HG03378 (cell line): ENCODE results near the gene SLC6A19.
"Not testable (repeated sequence)": the region's sequence is repeated elsewhere in the genome, so short reads cannot be mapped to it uniquely, and the experiment has no call there.

Experiments
- ATAC-seq: cut with Tn5 transposase; IDR thresholded peaks from one replicate; pipeline ENCODE4 v1.9.1; 2021; ENCODE audit warnings: mild to moderate bottlenecking, moderate library complexity; ENCODE audit not compliant: unreplicated experiment

SLC6A19 gene

DNA sequence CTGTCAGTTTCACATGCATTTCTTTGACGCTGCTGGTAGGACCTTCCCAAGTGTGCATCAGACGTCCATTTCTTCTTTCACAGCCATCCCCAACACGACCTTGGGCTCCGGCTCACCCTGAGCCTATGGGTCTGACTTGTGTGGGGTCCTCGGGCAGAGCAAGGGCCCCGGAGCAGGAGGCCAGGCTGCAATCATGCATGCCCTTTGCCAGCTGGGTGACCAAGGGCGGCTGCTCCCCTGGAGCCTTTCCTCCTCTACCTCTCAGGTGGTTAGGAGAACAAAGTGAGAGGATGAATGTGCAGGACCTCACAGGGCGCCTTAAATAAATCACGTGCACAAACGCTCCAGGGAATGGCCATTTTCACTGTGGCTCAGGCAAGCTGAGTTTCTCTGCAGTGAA is 60.2 kb downstream of the SLC6A19 start:
- no peak for ATAC-seq

DNA sequence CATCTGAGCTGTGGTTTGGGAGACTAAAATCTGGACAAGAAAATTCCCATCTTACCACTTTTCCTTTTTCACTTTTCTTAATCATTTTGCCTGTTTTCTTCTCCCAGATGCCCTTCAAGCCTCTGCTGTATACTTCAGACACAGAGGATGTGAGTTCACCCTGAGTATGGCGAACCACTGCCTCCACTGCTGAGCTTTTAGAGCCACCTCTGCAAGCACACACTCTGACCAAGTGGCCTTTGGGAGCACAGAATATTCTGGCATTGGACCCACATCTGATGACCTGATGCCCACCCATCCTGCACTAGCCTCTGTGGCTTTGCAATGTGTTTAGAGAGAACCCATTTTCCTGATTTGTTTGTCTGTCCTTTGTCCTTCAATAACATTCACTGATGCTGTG is 61.0 kb downstream of the SLC6A19 start:
- no peak for ATAC-seq

DNA sequence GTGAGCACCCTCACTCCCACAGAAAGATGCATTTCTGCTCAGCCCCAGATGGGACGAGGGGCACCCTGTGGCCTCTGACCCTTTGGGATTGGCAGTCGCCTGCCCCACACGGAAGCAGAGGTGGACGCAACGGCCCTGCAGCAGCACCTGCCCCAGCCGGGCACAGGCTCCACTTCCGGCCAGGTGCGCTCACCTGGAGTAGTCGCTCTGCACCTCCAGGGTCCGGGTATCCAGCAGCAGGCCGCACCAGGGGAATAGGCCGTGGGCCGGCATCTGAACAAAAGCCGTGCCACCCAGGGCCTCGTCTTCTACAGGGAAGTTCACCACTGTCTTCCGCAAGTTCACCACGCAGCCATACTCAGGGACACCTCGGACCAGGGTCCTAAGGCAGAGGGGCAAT is 62.8 kb downstream of the SLC6A19 start:
- no peak for ATAC-seq

DNA sequence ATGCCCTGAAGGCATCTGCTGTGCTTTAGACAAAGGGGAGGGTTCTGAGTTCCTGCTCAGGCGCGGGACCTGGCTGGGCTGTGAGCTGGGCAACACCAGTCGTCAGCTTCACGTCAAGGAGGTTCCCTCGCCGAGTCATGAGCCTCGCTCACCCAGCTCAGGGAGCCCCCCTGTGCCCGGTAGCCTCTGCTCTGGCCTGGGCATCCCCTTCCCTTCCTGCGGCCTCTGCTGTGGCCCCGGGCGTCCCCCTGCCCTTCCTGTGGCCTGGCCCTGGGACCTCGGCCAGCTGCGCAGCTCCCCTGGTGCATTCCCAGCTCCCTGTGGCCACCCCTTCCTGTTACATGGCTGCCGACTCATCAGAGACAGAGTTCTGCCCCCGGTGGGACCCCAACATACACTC is 63.6 kb downstream of the SLC6A19 start:
- ATAC-seq = no peak

DNA sequence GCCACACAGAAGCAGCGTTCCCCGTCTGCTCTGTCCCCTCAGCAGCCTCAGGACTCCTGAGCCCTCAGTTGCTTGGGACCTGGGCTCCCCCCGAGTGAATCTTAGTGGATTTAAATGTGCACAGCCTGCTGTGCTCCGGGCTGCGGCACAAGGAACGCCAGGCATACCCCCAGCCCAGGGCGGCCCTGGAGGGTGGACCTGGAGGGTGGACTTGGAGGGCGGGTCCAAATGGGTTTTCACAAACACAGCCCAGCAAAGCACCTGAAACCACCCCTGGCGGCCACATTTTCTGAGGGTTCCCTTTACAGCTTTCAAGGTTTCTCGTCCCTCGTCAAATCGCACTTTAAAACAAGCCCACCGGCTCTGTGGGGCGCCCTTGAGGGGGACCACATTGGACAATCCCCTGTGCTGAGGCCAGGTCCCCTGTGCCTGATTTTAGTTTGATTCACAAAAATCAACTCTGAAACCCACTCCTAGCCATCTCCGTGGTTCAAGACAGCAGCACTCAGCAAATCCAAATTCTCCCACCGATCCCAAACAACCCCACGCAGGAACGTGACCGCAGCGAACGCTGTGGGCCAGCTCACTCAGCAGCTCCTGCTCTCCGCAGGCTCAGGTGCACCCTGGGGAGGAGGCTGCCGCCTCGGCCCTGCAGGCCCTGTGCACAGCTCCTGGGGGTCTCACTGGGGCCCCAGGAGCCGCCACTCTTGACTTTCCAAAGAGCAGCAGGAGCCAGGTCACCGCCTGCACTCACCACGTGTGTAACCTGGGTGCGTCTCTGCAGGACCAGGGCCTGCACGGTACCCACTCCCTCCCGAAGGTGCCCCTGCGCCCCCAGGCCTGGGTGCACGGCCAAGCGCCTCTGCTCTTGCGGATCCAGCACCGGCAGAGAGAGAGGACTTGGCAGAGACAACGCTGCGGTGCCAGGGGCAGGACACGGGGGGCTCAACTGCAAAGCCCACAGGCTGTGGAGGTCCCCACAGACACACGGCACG is 64.4 kb downstream of the SLC6A19 start:
- ATAC-seq = no peak

DNA sequence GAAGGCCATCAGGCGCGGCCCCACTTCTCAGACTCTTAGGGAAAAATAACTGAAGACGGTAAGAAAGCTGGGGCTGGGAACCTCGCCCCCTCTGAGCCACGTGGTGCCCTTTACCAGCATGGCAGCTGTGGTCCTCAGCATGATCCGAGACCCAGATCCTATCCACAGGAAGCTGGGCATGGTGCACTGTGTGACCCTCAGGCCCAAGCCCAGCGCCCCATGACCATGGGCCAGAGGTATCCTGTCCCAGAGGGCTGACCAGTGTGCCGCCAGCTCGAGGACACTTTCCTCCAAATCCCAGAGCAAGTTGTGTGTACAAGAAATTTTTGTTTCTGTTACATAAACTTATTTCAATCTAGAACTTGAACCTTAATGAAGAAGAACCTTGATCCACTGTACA is 65.4 kb downstream of the SLC6A19 start:
- no peak for ATAC-seq

DNA sequence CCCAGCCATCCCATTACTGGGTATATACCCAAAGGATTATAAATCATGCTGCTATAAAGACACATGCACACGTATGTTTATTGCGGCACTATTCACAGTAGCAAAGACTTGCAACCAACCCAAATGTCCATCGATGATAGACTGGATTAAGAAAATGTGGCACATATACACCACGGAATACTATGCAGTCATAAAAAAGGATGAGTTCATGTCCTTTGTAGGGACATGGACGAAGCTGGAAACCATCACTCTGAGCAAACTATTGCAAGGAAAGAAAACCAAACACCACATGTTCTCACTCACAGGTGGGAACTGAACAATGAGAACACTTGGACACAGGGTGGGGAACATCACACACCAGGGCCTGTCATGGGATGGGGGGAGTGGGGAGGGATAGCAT is 66.1 kb downstream of the SLC6A19 start:
- ATAC-seq = not testable (repeated sequence)

DNA sequence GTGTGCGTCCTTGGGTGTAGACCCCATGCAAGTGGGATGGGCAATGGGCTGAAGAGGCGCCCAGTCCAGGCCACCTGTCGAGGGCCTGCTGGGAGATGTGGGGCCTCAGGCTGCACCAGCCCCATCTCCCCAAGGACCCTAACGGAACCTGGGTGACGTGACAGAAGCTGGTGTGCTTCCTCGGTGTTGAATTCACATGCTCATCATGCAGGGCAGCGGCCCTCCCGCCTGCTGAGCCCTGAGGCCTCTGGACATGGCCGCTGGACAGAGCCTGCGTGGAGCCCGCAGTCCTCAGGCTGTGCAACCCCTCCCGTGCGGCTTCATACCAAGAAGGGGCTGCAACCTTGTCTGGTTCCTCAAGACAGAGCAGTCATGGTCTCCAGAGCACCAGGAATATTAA is 66.7 kb downstream of the SLC6A19 start:
- ATAC-seq = no peak

DNA sequence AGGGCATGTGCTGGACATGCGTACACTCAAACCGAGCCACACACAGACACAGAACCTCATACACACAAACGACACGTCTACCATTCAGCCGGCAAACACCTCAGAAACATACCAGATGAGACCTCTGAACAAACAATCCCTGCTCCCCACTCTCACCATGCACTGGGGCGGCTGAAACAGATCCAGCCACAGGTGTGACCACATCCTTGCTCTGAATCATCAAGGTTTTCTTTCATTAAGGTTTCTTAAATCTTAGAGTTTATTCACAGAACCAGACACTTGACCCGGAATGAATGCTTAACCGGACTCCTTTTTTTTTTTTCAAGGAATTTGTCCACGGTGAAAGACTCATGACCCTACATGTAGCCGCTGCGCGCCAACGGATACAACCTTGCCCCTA is 67.3 kb downstream of the SLC6A19 start:
- no peak for ATAC-seq

DNA sequence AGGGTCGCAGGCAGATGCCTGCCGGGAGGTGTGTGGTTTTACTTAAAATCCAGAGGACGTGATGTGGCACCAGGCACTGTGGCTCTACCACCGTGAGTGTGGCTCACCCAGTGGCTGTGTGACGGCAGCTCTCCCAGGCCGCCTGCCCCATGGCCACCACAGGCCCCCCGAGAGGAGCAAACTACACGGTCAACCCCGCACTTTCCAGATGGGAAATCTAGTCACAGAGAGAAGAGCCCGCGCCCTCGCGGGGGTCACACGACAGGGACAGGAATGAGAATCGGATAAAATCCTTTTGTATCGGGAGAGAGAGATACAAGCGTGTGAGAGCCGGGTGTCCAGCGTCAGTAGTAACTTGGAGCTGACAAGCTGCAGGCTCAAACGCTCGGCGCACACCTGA is 69.0 kb downstream of the SLC6A19 start:
- no peak for ATAC-seq

DNA sequence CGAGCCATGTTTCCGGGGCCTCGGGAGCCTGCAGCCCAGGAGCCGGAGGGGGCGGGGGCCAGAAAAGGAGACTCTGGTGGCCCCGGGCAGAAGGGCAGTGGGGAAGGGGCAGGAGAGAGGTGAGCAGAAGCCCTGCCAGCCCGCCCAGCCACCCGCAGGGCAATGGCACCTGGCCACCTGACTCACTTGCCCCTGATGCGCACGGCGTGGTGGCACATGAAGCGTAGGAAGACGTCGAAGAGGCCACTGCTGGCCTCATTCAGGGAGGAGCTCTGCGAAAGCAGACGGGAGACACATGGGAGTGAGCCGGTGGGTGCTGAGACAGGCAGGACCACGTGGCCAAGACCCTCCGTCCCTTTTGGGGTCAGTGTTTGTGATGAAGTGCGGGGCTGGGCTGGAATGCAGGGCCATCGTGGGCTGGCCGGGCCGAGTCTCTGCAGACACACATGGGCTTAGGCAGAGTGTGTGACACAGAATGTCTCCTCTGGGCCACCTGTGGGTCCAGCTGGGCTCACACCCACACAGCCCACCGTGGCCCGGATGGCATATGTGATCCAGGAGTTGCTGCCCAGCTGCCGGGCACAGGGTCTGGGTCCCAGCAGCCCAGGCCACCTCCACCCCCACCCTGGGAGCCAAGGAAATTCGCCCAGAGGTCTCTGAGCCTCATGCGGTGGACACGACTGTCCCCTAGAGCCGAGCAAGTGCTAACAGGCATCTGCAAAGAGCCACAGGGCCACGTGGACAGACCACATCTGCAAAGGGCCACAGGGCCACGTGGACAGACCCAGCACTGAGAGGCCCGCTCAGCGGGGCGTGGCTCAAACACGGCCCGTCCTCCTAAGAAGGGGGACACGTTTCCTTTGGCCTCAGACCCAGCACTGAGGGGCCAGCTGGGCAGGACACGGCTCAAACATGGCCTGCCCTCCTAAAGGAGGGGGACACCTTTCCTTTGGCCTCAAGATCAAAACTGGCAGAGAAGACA is 69.8 kb downstream of the SLC6A19 start:
- no peak for ATAC-seq

DNA sequence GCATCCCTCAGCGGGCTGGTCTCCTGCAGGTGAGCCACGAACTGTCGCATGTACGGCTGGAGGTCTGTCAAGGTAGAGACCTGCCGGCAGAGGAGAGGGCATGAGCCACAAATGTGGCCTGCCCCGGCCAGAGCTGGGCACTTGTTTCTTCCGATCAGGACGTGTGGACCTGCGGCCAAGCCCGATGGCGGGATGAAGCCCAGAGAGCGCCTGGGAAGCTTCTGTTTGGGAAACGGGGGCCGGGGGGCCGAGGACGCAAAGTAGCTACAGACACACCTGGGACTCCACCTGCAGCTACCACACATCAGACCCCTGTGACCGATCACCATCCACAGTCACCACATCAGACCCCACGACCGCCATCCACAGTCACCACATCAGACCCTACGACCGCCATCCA is 70.8 kb downstream of the SLC6A19 start:
- ATAC-seq = no peak

DNA sequence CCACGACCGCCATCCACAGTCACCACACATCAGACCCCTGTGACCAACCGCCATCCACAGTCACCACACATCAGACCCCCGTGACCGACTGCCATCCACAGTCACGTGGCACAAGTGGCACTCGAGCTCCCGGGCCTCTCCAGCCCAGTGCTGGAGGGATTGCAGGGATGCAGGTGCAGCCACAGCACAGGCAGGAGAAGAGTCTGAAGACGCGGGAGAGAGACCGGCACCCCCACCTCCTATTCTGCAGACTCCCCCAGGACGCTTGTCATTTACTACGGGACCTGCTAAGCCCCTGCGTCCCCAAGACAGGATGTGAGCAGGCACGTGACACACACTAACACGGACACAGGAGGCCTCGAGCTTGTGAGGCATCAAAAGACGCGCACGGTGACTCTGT is 72.3 kb downstream of the SLC6A19 start:
- ATAC-seq = no peak

DNA sequence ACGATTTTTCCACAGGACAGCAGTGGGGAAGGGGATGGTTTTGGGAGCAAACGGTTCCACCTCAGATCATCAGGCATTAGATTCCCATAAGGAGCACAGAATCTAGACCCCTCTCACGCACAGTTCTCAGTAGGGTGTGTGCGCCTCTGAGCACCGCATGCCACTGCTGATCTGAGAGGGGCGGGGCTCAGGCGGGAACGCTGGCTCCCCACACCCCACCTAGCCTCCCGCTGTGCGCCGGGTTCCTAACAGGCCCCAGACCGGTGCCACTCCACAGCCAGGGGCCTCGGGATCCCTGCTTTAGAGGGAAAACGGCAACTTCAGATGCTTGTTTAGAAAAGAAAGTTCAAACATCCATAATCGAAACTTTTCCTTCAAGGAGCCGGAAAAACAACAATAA is 73.1 kb downstream of the SLC6A19 start:
- no peak for ATAC-seq
